Lower lobe of right lung (tissue), 2 donors: ENCODE results near the gene NETO1. TPM values are rescaled to one million over a fixed set of nuclear protein-coding genes. Genes with fewer than 3 reads are reported as not detected.

Experiments
- ATAC-seq, 2 donors: fragments of 200-7000 bp; cut with Tn5 transposase; one replicate each; pipeline ENCODE4 v1.9.1; 2020 to 2022; ENCODE audit warnings: mild to moderate bottlenecking in 2 of 2, moderate library complexity in 2 of 2
- DNase-seq: peaks from one replicate; pipeline ENCODE4 v3.0.0-alpha.2; 2020
- H3K27ac ChIP-seq: fragments of 200-600 bp; one replicate; pipeline ENCODE4 v1.8.0; 2022
- H3K27me3 ChIP-seq: fragments of 200-600 bp; one replicate; pipeline ENCODE4 v1.8.0; 2022; ENCODE audit warnings: low read depth
- H3K36me3 ChIP-seq: fragments of 200-600 bp; one replicate; pipeline ENCODE4 v1.8.0; 2022; ENCODE audit warnings: mild to moderate bottlenecking
- H3K4me1 ChIP-seq: fragments of 200-600 bp; one replicate; pipeline ENCODE4 v1.8.0; 2022
- H3K4me3 ChIP-seq: fragments of 200-600 bp; one replicate; pipeline ENCODE4 v1.8.0; 2022; ENCODE audit warnings: mild to moderate bottlenecking
- H3K9me3 ChIP-seq: fragments of 200-600 bp; one replicate; pipeline ENCODE4 v1.8.0; 2022
- intact Hi-C: fragments of 100-400 bp; cut with DNase I; formaldehyde crosslinking; loops from one replicate; pipeline ENCODE4 v1.11.0; 2022
- total RNA-seq: library from RNA; stranded (reverse); fragmentation: NEBNext Ultra II Directional; extraction: Animal tissue kit (Norgen Biotek cat#: 25700); gene quantifications from one replicate; pipeline ENCODE4 v1.2.1, GENCODE V29; 2021
- TF ChIP-seq, protein P1 (sequence below): fragments of 200-600 bp; IDR thresholded peaks from one replicate; pipeline ENCODE4 v1.8.0; 2022; ENCODE audit warnings: antibody characterized with exemption, mild to moderate bottlenecking
- donor health status: DM: no; HTN: yes; CAD: no; lungs with severe emphysema.

The NETO1 gene
- total RNA-seq, 1 donor from 2014 or later, result not detected

DNA sequence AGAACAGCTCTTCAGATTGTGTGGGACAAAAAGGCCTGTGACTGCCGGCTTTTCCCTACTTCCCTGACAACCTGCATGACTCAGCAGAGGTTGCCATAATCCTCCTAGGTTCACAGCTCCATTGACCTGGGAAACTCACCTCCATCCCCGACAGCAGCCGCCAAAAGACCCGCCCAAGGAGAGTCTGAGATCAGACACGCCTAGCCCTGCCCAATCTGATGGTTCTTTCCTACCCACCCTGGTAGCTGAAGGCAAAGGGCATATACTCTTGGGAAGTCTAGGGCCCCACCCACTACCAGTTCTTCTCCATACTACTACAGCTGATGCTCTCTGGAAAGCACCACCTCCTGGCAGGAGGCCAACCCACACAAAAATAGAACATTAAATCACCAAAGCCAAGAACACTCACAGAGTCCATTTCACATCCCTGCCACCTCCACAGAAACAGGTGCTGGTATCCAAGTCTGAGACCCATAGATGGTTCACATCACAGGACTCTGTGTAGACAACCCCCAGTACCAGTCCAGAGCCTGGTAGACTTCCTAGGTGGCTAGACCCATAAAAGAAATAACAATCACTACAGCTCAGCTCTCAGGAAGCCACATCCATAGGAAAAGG is 140.6 kb downstream of the NETO1 start:
- no peak overlapping the region for H3K27ac ChIP-seq
- H3K4me1 ChIP-seq, result no peaks in the 10 kb centered on the region
- no peaks in the 10 kb centered on the region for H3K36me3 ChIP-seq
- no peak for DNase-seq
- H3K4me3 ChIP-seq, result no peak overlapping the region
- TF ChIP-seq, protein P1, sequence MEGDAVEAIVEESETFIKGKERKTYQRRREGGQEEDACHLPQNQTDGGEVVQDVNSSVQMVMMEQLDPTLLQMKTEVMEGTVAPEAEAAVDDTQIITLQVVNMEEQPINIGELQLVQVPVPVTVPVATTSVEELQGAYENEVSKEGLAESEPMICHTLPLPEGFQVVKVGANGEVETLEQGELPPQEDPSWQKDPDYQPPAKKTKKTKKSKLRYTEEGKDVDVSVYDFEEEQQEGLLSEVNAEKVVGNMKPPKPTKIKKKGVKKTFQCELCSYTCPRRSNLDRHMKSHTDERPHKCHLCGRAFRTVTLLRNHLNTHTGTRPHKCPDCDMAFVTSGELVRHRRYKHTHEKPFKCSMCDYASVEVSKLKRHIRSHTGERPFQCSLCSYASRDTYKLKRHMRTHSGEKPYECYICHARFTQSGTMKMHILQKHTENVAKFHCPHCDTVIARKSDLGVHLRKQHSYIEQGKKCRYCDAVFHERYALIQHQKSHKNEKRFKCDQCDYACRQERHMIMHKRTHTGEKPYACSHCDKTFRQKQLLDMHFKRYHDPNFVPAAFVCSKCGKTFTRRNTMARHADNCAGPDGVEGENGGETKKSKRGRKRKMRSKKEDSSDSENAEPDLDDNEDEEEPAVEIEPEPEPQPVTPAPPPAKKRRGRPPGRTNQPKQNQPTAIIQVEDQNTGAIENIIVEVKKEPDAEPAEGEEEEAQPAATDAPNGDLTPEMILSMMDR, result no peak
- H3K27me3 ChIP-seq, result no peaks in the 10 kb centered on the region
- intact Hi-C loops, result no loop called here
- ATAC-seq, result no peak
- no peaks in the 10 kb centered on the region for H3K9me3 ChIP-seq

DNA sequence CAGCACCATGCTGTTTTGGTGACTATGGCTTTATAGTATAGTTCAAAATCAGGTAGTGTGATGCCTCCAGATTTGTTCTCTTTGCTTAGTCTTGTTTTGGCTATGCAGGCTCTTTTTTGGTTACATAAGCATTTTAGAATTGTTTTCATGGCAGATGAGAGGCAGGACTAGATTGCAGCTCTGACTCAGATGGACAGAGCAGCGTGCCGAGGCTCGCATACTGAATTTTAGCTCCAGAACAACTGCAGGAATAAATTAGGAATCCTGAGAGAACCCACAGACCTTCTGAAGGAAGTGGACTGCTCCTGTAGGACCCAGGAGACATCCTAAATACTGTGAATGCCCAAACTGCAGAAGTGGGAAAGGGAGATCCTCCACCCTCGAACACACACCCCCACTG is 141.6 kb downstream of the NETO1 start:
- ATAC-seq, result no peak
- Histone ChIP-seq H3K4me1 (no peaks in the 10 kb centered on the region), H3K36me3 (no peaks in the 10 kb centered on the region), H3K4me3 (no peak overlapping the region), H3K27ac (no peak overlapping the region), H3K9me3 (no peaks in the 10 kb centered on the region), H3K27me3 (no peaks in the 10 kb centered on the region)
- intact Hi-C loops, result no loop called here
- TF ChIP-seq, protein P1, result no peak
- DNase-seq, result no peak

DNA sequence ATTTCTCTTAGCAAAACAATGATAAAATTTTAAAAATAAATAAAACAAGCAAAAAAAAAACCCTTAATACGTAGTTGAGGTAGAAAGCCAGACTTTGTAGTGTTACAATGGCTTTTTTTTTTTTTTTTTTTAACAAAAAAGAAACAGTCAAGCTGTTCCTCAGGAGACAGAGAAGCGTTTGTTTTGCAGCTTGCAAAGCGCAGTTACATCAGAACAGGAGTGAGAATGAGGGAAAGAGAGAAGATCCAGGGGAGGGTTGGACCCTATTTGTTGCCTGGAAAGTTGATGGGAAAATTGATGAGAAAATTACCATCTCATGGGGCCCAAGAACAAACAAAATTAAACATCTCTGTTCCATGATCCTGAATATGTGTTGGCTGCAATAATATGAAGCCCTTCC is 146.5 kb downstream of the NETO1 start:
- Histone ChIP-seq H3K27ac (no peak overlapping the region), H3K9me3 (no peaks in the 10 kb centered on the region), H3K4me1 (no peaks in the 10 kb centered on the region), H3K27me3 (no peaks in the 10 kb centered on the region), H3K4me3 (no peak overlapping the region), H3K36me3 (no peaks in the 10 kb centered on the region)
- intact Hi-C loops, result no loop called here
- DNase-seq, result no peak
- ATAC-seq, result no peak
- TF ChIP-seq, protein P1, result no peak

DNA sequence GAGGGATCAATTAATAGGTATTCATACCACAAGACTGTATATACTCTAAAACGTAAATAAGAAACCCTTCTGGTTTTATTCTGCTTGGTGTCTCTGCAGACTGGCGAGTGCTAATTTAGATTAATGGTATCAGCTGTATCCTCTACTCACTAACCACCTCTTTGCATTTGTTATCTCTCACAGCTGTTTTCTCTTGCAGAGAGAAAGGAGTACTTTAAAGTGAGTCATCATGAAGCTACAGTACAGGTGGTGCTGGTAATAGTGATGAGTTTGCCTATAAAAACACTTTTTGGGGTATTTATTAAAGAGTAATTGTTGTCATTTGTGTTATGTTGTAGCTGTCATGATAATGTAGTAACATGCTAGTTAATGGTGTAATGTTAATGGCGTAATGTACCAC is 147.7 kb downstream of the NETO1 start:
- no peaks in the 10 kb centered on the region for H3K9me3 ChIP-seq
- TF ChIP-seq, protein P1, result no peak
- no peaks in the 10 kb centered on the region for H3K36me3 ChIP-seq
- no peaks in the 10 kb centered on the region for H3K4me1 ChIP-seq
- no peak for DNase-seq
- no peaks in the 10 kb centered on the region for H3K27me3 ChIP-seq
- ATAC-seq, result no peak
- no peak overlapping the region for H3K27ac ChIP-seq
- no peak overlapping the region for H3K4me3 ChIP-seq
- intact Hi-C loops, result no loop called here

DNA sequence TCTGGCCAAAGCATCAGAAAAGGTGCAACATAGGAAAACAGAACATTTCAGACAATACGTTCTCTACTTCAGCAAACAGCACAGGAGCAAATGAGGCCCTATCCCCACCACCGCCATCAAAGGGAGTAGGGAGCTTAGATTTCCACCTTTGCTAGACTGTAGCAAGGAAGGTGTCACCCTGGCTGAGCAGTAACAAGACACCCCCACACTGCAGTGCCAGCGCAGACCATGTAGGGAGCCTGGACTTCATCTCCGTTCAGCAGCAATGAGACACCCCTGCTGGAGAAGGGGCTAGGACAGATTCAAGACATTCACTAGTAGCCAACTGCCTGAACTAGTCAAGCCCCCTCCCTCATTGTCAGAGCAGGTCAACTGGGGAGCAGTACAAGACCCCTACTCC is 163.6 kb downstream of the NETO1 start:
- Histone ChIP-seq H3K27ac (no peak overlapping the region), H3K27me3 (no peaks in the 10 kb centered on the region), H3K9me3 (no peaks in the 10 kb centered on the region), H3K4me1 (no peaks in the 10 kb centered on the region), H3K4me3 (no peak overlapping the region), H3K36me3 (no peaks in the 10 kb centered on the region)
- intact Hi-C loops, result no loop called here
- no peak for ATAC-seq
- TF ChIP-seq, protein P1, result no peak
- no peak for DNase-seq
